ENCODE results near the gene PPP2R2B.
A peak's percentile ranks its signal among the peaks of the same experiment; 100 is the strongest.

PPP2R2B gene

GRCh38 chr5:146912874-146913273 lies 34.3 kb upstream of the PPP2R2B start:
- TF ChIP-seq CTCF (IDR thresholded peaks at IDR 0.05): no peak
- Mint-ChIP-seq H3K9me3 (no peaks in the 10 kb centered on the region), H3K4me1 (peaks cover 9% of the 10 kb centered on the region), H3K36me3 (ENCODE audit: low read depth) (no peaks in the 10 kb centered on the region), H3K27ac (no peak overlapping the region), H3K4me3 (no peak overlapping the region), H3K27me3 (ENCODE audit: low read depth, poor library complexity) (peaks cover 8% of the 10 kb centered on the region)
- no peak for DNase-seq

- Mint-ChIP-seq H3K27ac (no peak overlapping the region), H3K27me3 (ENCODE audit: low read depth, poor library complexity) (peaks cover 9% of the 10 kb centered on the region), H3K36me3 (ENCODE audit: low read depth) (no peaks in the 10 kb centered on the region), H3K4me3 (no peak overlapping the region), H3K9me3 (no peaks in the 10 kb centered on the region), H3K4me1 (peaks cover 9% of the 10 kb centered on the region)
- no peak for DNase-seq
- no peak for TF ChIP-seq CTCF (IDR thresholded peaks at IDR 0.05)
These were observed 31.7 kb upstream of the PPP2R2B start for GRCh38 chr5:146910239-146910638.

GRCh38 chr5:146909255-146910068 lies 30.9 kb upstream of the PPP2R2B start:
- H3K4me3 Mint-ChIP-seq: no peak overlapping the region
- H3K27ac Mint-ChIP-seq: peak overlapping the region; percentile 41
- H3K27me3 Mint-ChIP-seq (ENCODE audit: low read depth, poor library complexity): peaks cover 6% of the 10 kb centered on the region
- H3K9me3 Mint-ChIP-seq: no peaks in the 10 kb centered on the region
- no peak for TF ChIP-seq CTCF (IDR thresholded peaks at IDR 0.05)
- H3K36me3 Mint-ChIP-seq (ENCODE audit: low read depth): no peaks in the 10 kb centered on the region
- peaks cover 9% of the 10 kb centered on the region for H3K4me1 Mint-ChIP-seq
- DNase-seq: no peak

DNA sequence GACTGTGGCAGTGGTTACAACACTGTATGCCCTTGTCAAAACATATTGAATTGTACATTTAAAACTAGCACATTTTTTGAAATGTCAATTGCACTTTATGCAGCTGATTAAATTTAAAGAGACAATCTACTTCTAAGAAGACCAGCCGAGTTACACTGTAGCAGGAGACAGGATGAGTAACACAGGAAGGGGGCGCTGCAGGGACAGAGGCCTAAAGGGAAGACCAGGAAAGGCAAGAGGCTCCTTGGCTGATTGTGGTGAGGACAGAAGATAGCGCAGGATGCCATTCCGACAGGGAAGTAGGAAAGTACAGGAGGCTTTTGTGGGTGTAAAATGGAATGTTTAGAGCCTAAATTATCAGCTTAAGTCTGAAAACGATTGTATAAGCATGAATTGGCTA lies 28.2 kb upstream of the PPP2R2B start:
- no peaks in the 10 kb centered on the region for H3K36me3 Mint-ChIP-seq (ENCODE audit: low read depth)
- no peak for TF ChIP-seq CTCF (IDR thresholded peaks at IDR 0.05)

DNA sequence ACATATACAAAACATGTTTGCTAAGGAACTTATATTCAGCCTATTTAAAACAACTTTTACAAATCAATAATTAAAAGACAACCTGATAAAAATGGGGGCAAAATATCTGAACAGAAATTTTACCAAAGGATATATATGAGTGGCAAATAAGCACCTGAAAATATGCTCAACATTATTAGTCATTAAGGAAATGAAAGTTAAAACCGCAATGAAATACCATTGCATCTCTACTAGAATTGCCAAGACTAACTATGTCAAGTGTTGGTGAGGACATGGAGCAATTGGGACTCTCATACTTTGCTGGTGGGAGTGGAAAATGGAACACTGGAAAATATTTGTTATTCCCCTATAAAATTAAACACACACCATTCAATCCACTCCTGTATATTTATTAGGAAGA lies 26.3 kb upstream of the PPP2R2B start:
- Mint-ChIP-seq H3K36me3 (ENCODE audit: low read depth) (no peaks in the 10 kb centered on the region), H3K4me1 (peaks cover 9% of the 10 kb centered on the region), H3K27me3 (ENCODE audit: low read depth, poor library complexity) (peaks cover 3% of the 10 kb centered on the region), H3K9me3 (no peaks in the 10 kb centered on the region), H3K4me3 (no peak overlapping the region), H3K27ac (no peak overlapping the region)
- no peak for DNase-seq
- no peak for TF ChIP-seq CTCF (IDR thresholded peaks at IDR 0.05)

More for the DNA sequence above, 28.2 kb upstream of the PPP2R2B start:
- H3K4me3 Mint-ChIP-seq: no peak overlapping the region
- H3K4me1 Mint-ChIP-seq: peaks cover 9% of the 10 kb centered on the region
- H3K27ac Mint-ChIP-seq: no peak overlapping the region
- peaks cover 3% of the 10 kb centered on the region for H3K27me3 Mint-ChIP-seq (ENCODE audit: low read depth, poor library complexity)
- no peaks in the 10 kb centered on the region for H3K9me3 Mint-ChIP-seq
- DNase-seq: peak; percentile 17

DNA sequence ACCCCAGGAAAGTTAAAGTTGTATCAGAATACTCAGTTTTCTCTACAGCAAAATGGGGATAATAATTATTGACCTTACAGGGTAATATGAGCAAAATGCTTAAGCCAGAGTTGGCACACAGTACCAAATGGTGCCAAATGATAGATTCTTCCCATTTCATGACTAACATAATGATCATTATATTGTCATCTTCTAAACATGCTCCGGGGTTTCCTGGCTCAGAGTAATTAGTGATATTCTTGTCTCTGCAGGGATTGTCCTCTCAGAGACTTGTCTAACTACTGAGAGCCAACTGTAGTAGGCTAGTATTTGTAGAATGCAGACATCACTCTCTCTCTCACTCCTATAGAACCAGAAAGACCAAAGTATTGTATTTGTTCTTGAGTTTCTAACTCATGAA lies 25.2 kb upstream of the PPP2R2B start:
- no peak for TF ChIP-seq CTCF (IDR thresholded peaks at IDR 0.05)
- Mint-ChIP-seq H3K4me3 (no peak overlapping the region), H3K9me3 (no peaks in the 10 kb centered on the region), H3K27ac (no peak overlapping the region), H3K4me1 (peaks cover 2% of the 10 kb centered on the region), H3K36me3 (ENCODE audit: low read depth) (no peaks in the 10 kb centered on the region), H3K27me3 (ENCODE audit: low read depth, poor library complexity) (peaks cover 3% of the 10 kb centered on the region)
- no peak for DNase-seq

Measured in nephron progenitor cell (in vitro differentiated cells).